ENCODE data around the gene PLEKHA1. TPM values are rescaled to one million over a fixed set of nuclear protein-coding genes. Genes with fewer than 3 reads are reported as not detected.

PLEKHA1 gene
- total RNA-seq, 3 donors from 2014 or later = 39.1 to 55.0 (median 41.2) TPM

DNA sequence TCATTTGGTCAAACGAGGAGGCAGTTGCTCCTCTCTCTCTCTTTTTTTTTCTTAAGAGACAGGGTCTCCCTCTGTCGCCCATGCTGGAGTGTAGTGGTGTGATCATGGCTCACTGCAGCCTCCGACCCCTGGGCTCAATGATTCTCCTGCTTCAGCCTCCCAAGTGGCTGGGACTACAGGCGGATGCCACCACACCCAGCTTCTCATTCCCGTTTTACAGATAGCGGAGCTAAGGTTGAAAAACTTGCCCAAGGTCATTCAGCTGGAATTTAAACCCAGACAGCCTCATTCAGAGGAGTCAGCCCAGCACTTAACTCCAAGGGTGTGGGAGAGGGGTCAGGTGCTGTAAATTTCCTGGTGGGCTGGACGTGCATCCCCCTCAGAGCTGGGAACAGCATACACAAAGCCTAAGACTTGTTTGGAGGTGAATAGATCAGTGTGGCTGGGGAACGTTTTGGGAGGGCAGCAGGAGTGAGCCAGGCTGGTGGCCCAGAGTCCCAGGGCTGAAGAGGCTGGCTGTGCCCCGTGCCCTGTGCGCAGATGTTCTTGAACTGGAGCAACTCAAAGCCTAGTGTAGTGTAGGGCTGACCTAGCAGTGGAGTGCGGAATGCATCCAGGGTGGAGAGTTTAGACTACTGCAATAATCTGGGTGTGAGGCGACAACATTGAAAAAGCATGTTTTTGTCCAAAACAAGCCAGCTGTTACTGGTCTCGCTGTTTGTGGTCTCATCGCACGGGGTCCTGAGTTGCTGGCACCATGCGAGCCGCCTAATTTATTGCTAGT, 89.2 kb downstream of the PLEKHA1 start:
- H3K4me3 ChIP-seq = no peak overlapping the region
- TF ChIP-seq, protein P1, sequence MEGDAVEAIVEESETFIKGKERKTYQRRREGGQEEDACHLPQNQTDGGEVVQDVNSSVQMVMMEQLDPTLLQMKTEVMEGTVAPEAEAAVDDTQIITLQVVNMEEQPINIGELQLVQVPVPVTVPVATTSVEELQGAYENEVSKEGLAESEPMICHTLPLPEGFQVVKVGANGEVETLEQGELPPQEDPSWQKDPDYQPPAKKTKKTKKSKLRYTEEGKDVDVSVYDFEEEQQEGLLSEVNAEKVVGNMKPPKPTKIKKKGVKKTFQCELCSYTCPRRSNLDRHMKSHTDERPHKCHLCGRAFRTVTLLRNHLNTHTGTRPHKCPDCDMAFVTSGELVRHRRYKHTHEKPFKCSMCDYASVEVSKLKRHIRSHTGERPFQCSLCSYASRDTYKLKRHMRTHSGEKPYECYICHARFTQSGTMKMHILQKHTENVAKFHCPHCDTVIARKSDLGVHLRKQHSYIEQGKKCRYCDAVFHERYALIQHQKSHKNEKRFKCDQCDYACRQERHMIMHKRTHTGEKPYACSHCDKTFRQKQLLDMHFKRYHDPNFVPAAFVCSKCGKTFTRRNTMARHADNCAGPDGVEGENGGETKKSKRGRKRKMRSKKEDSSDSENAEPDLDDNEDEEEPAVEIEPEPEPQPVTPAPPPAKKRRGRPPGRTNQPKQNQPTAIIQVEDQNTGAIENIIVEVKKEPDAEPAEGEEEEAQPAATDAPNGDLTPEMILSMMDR (IDR thresholded peaks at IDR 0.05) = no peak
- H3K4me1 ChIP-seq (ENCODE audit: low read depth) = peaks cover 15% of the 10 kb centered on the region
- no peak for DNase-seq
- no peaks in the 10 kb centered on the region for H3K9me3 ChIP-seq
- ATAC-seq = no peak
- H3K36me3 ChIP-seq (ENCODE audit: low read depth) = no peaks in the 10 kb centered on the region
- intact Hi-C loops (cut with DNase I, micrococcal nuclease) = no loop called here

GRCh38 chr10:122464250-122464510, 89.7 kb downstream of the PLEKHA1 start:
- Histone ChIP-seq H3K36me3 (ENCODE audit: low read depth) (no peaks in the 10 kb centered on the region), H3K4me3 (no peak overlapping the region), H3K4me1 (ENCODE audit: low read depth) (peaks cover 15% of the 10 kb centered on the region), H3K9me3 (no peaks in the 10 kb centered on the region)
- intact Hi-C loops (cut with DNase I, micrococcal nuclease) = no loop called here
- no peak for ATAC-seq
- DNase-seq = no peak
- TF ChIP-seq, protein P1 (IDR thresholded peaks at IDR 0.05) = no peak

- Histone ChIP-seq H3K4me3 (no peak overlapping the region), H3K9me3 (no peaks in the 10 kb centered on the region), H3K36me3 (ENCODE audit: low read depth) (no peaks in the 10 kb centered on the region), H3K4me1 (ENCODE audit: low read depth) (peaks cover 15% of the 10 kb centered on the region)
- intact Hi-C loops (cut with DNase I, micrococcal nuclease) = no loop called here
- ATAC-seq (no peak), DNase-seq (no peak)
- TF ChIP-seq, protein P1 (IDR thresholded peaks at IDR 0.05) = no peak
These were observed 90.1 kb downstream of the PLEKHA1 start for GRCh38 chr10:122464586-122464985.

DNA sequence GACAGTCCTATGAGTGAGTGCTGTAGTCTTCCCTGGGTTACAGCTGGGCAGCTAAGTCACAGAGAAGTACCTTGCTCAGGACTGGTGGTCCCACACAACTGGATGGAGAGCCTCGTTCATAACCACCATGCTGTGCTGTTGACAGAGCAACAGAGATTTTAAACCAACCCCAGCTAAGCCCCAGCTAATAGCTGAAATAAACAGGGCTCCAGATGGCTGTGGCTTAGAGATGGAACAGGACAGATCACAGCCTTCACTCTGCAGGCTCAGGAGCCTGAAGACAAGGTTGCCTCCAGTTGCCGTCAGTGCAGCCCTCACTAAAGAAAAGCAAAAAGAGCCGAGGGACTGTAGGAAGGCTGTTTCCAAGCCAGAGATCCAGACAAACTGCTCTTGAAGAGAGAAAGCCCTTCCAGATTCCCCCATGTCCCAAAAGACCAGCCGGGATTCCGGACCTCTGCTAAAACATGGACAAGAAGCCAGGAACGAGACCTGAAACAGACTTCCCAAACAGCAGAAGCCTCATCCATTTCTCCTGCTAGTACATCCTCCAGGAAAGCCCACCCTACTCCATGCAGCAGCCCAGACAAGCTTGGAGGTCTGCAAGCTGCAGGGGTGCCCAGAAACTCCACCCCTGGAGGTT, 91.0 kb downstream of the PLEKHA1 start:
- Histone ChIP-seq H3K36me3 (ENCODE audit: low read depth) (no peaks in the 10 kb centered on the region), H3K4me1 (ENCODE audit: low read depth) (peaks cover 12% of the 10 kb centered on the region), H3K9me3 (no peaks in the 10 kb centered on the region), H3K4me3 (no peak overlapping the region)
- intact Hi-C loops (cut with DNase I, micrococcal nuclease) = no loop called here
- DNase-seq (no peak), ATAC-seq (no peak)
- TF ChIP-seq, protein P1 (IDR thresholded peaks at IDR 0.05) = no peak

- no peak for DNase-seq
- Histone ChIP-seq H3K9me3 (no peaks in the 10 kb centered on the region), H3K4me3 (no peak overlapping the region), H3K36me3 (ENCODE audit: low read depth) (no peaks in the 10 kb centered on the region), H3K4me1 (ENCODE audit: low read depth) (peaks cover 6% of the 10 kb centered on the region)
- TF ChIP-seq, protein P1 (IDR thresholded peaks at IDR 0.05) = no peak
- no peak for ATAC-seq
- intact Hi-C loops (cut with DNase I, micrococcal nuclease) = no loop called here
These were observed 92.5 kb downstream of the PLEKHA1 start for GRCh38 chr10:122466951-122467381.

All from mucosa of descending colon (tissue), 3 donors.